Activated naive CD4-positive, alpha-beta T cell treated with anti-CD3 and anti-CD28 coated beads, Interleukin-2, amount 10 ng/mL, durations not matched to agents 5 hours and 36 hours (primary cell): ENCODE measurements around the gene OR8U1. TPM values are rescaled to one million over a fixed set of nuclear protein-coding genes. Genes with fewer than 3 reads are reported as not detected.

Source experiments
- total RNA-seq, 2 experiments: library from RNA; stranded (reverse); gene quantifications; one replicate each; pipeline ENCODE4 v1.2.3, GENCODE V29; 2021

Gene OR8U1
- not detected for total RNA-seq

DNA sequence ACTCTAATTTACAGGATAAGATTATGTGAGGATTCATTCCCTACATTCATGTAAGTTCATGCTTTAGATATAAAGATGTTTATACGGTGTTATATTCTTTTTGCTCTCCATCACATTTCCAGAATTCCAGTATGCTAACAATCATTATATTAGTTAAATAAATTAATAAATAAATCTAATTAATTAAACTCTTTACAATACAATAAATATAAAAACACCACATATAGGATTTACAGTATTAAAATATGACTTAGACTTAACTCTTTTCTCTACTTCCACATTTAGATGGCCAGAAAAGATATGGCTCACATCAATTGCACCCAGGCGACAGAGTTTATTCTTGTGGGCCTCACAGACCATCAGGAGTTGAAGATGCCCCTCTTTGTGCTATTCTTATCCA lies at the start of gene OR8U1:
OR8U1 (plus strand) TSS at position 301 of the 400 bp plus-strand sequence; CDS start at position 301, 0 bp downstream.

DNA sequence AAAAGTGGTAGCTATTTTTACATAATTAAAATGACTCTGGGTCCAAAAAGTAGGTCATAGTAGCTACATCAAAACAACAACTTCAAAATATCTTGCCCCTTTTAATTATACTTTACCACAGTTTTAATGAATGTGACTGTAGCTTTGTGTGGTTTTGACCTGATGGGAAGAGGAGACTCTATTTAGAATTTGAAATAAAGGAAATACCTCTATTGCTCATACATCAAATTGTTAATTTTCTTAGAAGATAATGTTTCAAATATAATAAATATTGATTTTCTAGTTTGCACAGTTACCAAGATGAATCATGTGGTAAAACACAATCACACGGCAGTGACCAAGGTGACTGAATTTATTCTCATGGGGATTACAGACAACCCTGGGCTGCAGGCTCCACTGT lies 29.7 kb upstream of the OR8U1 start, which contains the start of gene OR8K1:
OR8K1 (plus strand) TSS at position 301 of the 400 bp plus-strand sequence; CDS start at position 301, 0 bp downstream.

DNA sequence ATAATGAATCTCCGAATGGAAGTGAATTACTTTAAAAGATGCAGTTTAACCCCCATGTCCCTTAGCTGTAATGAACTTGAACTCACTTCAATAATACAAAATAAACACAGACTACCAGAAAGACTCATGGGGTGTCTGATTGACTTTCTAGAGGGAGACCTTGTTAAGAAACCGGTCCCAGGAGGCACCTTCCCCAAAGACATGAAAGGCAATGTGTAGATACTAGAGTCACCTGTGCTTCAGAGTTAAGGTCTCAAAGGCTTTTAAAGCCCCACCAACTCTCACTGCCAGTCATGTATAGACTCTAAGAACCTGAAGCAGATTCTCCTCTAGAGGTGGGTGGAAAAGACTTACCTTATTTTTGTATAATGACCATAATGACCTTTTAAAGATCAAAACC lies 21.4 kb upstream of the OR8U1 start, which contains the start of gene OR8J1:
OR8J1 (plus strand) TSS at position 301 of the 400 bp plus-strand sequence. CDS start 5,956 bp downstream, outside the sequence.

DNA sequence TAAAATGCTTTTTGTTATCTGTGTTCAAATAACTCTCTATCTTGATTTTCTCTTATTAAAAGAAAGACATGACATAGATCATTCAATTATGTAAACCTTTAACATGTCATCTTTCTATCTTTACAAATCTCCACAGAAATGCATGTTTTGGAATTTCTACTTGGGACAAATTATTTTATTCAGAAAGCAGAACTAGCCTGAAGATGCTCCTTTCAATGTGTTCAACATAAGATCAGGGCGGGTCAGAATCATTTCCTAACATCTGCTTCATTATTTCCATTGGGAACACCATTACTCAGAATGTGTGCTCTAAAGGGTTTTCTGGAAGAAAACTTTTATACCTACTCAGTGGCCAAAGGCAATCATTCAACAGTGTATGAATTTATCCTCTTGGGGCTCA lies 37.0 kb downstream of the OR8U1 start, which contains the start of gene OR5AL1:
OR5AL1 (plus strand) TSS at position 301 of the 400 bp plus-strand sequence.

Other genes starting within 250 kb of the OR8U1 start
- not detected for gene OR8J3, start 235.4 kb upstream of the OR8U1 start, total RNA-seq
- gene OR8K5, start 215.3 kb upstream of the OR8U1 start, total RNA-seq: not detected
- gene OR5J2, start 199.0 kb upstream of the OR8U1 start, total RNA-seq: not detected
- gene OR5T2, start 141.4 kb upstream of the OR8U1 start, total RNA-seq: not detected
- not detected for gene OR5T3, start 123.4 kb upstream of the OR8U1 start, total RNA-seq
- not detected for gene OR5T1, start 101.5 kb upstream of the OR8U1 start, total RNA-seq
- not detected for gene OR8H1, start 83.4 kb upstream of the OR8U1 start, total RNA-seq
- not detected for gene OR8K3, start 60.5 kb upstream of the OR8U1 start, total RNA-seq
- gene OR8K1, start 29.6 kb upstream of the OR8U1 start, total RNA-seq: not detected
- gene OR8J1, start 21.3 kb upstream of the OR8U1 start, total RNA-seq: not detected
- gene OR5AL1, start 37.1 kb downstream of the OR8U1 start, total RNA-seq: not detected
- gene OR5M3, start 97.7 kb downstream of the OR8U1 start, total RNA-seq: not detected
- gene OR5M8, start 115.7 kb downstream of the OR8U1 start, total RNA-seq: not detected
- not detected for gene OR5M11, start 167.6 kb downstream of the OR8U1 start, total RNA-seq
- not detected for gene OR5M10, start 202.1 kb downstream of the OR8U1 start, total RNA-seq
- not detected for gene OR5M1, start 239.2 kb downstream of the OR8U1 start, total RNA-seq